OCI-LY1 (cell line): Measurements from ENCODE around the gene ADGRL2.

Source experiments
- EZH2 ChIP-seq: fragments of 200-600 bp; sonication (generic), shearing (Covaris generic); IDR thresholded peaks from 2 replicates; pipeline ENCODE4 v1.8.0; 2017; ENCODE audit warnings: borderline replicate concordance, mixed run types, mild to moderate bottlenecking, antibody characterized with exemption, low read length, moderate library complexity, mixed read lengths
- TF ChIP-seq, protein P1 (sequence below): fragments of 200-600 bp; sonication (generic), shearing (Covaris generic); IDR thresholded peaks from 2 replicates; pipeline ENCODE4 v1.5.1; 2017; ENCODE audit warnings: mild to moderate bottlenecking, antibody characterized with exemption, low read length, moderate library complexity, mixed read lengths

DNA sequence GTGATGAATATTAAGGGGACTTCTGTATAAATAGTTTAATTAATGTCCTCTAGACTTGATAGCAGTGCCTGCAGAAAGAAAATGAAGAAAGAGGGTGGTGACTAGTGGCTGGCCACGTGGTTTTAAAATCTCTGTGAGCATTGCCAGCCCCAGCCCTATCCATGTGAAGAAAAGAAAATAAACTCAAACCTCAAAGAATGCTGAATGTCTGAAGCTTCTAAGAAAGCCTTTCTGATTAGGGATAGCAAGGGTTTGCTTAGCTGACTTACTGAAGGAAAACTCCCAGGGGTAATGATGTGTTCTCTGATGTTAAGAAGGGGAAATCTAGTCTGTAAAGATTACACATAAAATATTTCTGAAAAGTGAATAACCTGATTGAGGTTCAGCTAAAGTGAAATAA lies 31.8 kb downstream of the ADGRL2 start:
- TF ChIP-seq, protein P1, sequence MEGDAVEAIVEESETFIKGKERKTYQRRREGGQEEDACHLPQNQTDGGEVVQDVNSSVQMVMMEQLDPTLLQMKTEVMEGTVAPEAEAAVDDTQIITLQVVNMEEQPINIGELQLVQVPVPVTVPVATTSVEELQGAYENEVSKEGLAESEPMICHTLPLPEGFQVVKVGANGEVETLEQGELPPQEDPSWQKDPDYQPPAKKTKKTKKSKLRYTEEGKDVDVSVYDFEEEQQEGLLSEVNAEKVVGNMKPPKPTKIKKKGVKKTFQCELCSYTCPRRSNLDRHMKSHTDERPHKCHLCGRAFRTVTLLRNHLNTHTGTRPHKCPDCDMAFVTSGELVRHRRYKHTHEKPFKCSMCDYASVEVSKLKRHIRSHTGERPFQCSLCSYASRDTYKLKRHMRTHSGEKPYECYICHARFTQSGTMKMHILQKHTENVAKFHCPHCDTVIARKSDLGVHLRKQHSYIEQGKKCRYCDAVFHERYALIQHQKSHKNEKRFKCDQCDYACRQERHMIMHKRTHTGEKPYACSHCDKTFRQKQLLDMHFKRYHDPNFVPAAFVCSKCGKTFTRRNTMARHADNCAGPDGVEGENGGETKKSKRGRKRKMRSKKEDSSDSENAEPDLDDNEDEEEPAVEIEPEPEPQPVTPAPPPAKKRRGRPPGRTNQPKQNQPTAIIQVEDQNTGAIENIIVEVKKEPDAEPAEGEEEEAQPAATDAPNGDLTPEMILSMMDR: no peak
- no peak for TF ChIP-seq EZH2
